ENCODE data around the gene PYCARD.

DNA sequence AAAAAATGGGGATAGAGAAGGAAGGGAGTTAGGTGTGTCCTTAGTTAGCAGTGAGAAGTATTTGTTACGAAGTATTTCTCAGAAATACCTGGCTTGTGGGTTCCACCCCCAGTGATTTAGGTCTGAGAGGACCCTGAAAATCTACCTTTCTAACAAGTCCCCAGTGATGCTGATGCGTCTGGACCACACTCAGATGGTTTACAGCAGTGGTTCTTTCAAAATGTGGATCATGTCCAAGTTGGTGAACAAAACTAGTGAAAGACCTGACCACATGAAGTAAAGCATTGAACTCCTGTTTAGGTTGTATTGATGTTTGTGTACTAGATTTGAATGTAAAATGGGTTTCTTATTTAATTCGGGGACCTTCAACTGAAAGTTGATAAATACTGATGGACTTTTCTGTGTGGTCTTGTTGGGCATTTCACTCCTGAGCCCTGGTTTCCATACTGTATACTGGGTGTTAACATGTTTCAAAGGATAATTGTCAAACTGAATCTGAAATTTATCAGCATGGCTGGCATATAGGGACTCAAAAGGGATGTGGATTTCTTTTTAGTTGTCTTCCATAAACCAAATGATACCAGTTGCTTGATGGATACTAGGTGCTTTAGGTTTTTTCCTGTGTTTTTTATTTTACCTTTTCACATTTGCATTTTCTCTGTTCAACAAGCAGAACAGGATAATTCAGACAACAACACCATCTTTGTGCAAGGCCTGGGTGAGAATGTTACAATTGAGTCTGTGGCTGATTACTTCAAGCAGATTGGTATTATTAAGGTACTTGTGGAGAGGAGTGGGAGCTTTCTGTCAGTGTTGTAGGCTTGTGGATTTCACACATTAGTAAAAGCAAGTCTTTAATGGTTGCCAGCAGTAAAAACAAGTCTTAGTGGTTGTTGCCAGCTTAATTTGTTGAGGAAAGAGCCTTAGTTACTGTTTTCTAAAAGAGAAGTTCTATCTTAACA lies 13.8 kb downstream of the PYCARD start:
- TF ChIP-seq, protein P1, sequence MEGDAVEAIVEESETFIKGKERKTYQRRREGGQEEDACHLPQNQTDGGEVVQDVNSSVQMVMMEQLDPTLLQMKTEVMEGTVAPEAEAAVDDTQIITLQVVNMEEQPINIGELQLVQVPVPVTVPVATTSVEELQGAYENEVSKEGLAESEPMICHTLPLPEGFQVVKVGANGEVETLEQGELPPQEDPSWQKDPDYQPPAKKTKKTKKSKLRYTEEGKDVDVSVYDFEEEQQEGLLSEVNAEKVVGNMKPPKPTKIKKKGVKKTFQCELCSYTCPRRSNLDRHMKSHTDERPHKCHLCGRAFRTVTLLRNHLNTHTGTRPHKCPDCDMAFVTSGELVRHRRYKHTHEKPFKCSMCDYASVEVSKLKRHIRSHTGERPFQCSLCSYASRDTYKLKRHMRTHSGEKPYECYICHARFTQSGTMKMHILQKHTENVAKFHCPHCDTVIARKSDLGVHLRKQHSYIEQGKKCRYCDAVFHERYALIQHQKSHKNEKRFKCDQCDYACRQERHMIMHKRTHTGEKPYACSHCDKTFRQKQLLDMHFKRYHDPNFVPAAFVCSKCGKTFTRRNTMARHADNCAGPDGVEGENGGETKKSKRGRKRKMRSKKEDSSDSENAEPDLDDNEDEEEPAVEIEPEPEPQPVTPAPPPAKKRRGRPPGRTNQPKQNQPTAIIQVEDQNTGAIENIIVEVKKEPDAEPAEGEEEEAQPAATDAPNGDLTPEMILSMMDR (IDR thresholded peaks at IDR 0.05; ENCODE audit: low read depth, low read length), result no peak
- TF ChIP-seq, protein P2, sequence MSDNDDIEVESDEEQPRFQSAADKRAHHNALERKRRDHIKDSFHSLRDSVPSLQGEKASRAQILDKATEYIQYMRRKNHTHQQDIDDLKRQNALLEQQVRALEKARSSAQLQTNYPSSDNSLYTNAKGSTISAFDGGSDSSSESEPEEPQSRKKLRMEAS (IDR thresholded peaks at IDR 0.05; ENCODE audit: low read depth, low read length), result no peak
- TF ChIP-seq POLR2A (IDR thresholded peaks at IDR 0.05; ENCODE audit: extremely low read depth, insufficient read length), result no peak
